ENCODE data around the gene POMT2. TPM values are rescaled to one million over a fixed set of nuclear protein-coding genes. Genes with fewer than 3 reads are reported as not detected.

POMT2 gene
- total RNA-seq, 4 donors from 2014 or later, result 19.1 to 36.4 (median 25.7) TPM

DNA sequence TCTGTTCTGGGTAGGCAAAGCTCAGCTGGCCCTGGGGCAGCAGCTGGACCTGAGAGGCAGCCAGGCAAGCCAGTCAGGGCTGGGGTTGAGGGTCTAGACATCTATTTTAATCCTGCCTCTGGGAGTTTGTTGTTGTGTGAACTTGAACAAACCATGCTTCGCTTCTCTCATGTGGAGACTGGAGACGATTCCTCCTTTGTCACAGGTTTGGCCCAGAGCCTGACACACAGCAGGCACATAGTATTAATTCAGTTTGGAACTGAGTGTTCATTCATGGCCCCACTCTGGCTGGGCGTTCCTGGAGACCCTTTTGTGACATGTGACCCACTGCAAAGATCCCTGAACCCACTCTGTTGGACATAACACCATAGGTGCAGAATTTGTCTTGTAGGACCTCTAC, 89.0 kb downstream of the POMT2 start:
- H3K4me3 ChIP-seq (replicated peaks in 1 of 3), result no peak overlapping the region
- 63 to 67% methylated on average over 3 of the region's 3 CpGs for WGBS, 2 donors
- no peak for DNase-seq
- H3K4me1 ChIP-seq, result no peaks in the 10 kb centered on the region
- H3K9me3 ChIP-seq, result no peaks in the 10 kb centered on the region
- TF ChIP-seq, protein P1, sequence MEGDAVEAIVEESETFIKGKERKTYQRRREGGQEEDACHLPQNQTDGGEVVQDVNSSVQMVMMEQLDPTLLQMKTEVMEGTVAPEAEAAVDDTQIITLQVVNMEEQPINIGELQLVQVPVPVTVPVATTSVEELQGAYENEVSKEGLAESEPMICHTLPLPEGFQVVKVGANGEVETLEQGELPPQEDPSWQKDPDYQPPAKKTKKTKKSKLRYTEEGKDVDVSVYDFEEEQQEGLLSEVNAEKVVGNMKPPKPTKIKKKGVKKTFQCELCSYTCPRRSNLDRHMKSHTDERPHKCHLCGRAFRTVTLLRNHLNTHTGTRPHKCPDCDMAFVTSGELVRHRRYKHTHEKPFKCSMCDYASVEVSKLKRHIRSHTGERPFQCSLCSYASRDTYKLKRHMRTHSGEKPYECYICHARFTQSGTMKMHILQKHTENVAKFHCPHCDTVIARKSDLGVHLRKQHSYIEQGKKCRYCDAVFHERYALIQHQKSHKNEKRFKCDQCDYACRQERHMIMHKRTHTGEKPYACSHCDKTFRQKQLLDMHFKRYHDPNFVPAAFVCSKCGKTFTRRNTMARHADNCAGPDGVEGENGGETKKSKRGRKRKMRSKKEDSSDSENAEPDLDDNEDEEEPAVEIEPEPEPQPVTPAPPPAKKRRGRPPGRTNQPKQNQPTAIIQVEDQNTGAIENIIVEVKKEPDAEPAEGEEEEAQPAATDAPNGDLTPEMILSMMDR (IDR thresholded peaks at IDR 0.05), result no peak
- no peak for TF ChIP-seq POLR2A (IDR thresholded peaks at IDR 0.05)
- intact Hi-C loops (cut with DNase I), result no loop called here
- no peaks in the 10 kb centered on the region for H3K27me3 ChIP-seq
- H3K27ac ChIP-seq, result no peak overlapping the region
- no peaks in the 10 kb centered on the region for H3K36me3 ChIP-seq

GRCh38 chr14:77230914-77231313, 89.8 kb downstream of the POMT2 start:
- Histone ChIP-seq H3K9me3 (no peaks in the 10 kb centered on the region), H3K27ac (no peak overlapping the region), H3K27me3 (no peaks in the 10 kb centered on the region), H3K4me1 (no peaks in the 10 kb centered on the region), H3K4me3 (replicated peaks in 1 of 3) (no peak overlapping the region), H3K36me3 (no peaks in the 10 kb centered on the region)
- TF ChIP-seq POLR2A (IDR thresholded peaks at IDR 0.05), result no peak
- TF ChIP-seq, protein P1 (IDR thresholded peaks at IDR 0.05), result no peak
- 78 to 85% methylated on average over 2 of the region's 2 CpGs for WGBS, 2 donors
- intact Hi-C loops (cut with DNase I), result no loop called here
- DNase-seq, result no peak

- no peak for DNase-seq
- no peak for TF ChIP-seq POLR2A (IDR thresholded peaks at IDR 0.05)
- TF ChIP-seq, protein P1 (IDR thresholded peaks at IDR 0.05), result no peak
- Histone ChIP-seq H3K4me3 (replicated peaks in 1 of 3) (no peak overlapping the region), H3K27me3 (no peaks in the 10 kb centered on the region), H3K27ac (no peak overlapping the region), H3K9me3 (no peaks in the 10 kb centered on the region), H3K36me3 (no peaks in the 10 kb centered on the region), H3K4me1 (no peaks in the 10 kb centered on the region)
- intact Hi-C loops (cut with DNase I), result no loop called here
- 61 to 68% methylated on average over 6 of the region's 6 CpGs for WGBS, 2 donors
Measured at GRCh38 chr14:77228056-77228455, 92.6 kb downstream of the POMT2 start.

- Histone ChIP-seq H3K27me3 (no peaks in the 10 kb centered on the region), H3K4me1 (no peaks in the 10 kb centered on the region), H3K9me3 (no peaks in the 10 kb centered on the region), H3K36me3 (no peaks in the 10 kb centered on the region), H3K27ac (no peak overlapping the region), H3K4me3 (replicated peaks in 1 of 3) (no peak overlapping the region)
- DNase-seq, result no peak
- WGBS, 2 donors, result 64 to 86% methylated on average over 13 to 14 of the region's 14 CpGs
- no peak for TF ChIP-seq POLR2A (IDR thresholded peaks at IDR 0.05)
- TF ChIP-seq, protein P1 (IDR thresholded peaks at IDR 0.05), result no peak
- intact Hi-C loops (cut with DNase I), result no loop called here
Measured at GRCh38 chr14:77225892-77226557, 94.7 kb downstream of the POMT2 start.

- 67 to 70% methylated on average over 11 to 12 of the region's 12 CpGs for WGBS, 2 donors
- no peaks in the 10 kb centered on the region for H3K27me3 ChIP-seq
- intact Hi-C loops (cut with DNase I), result no loop called here
Measured at GRCh38 chr14:77225254-77225653, 95.4 kb downstream of the POMT2 start.

More at GRCh38 chr14:77225254-77225653, 95.4 kb downstream of the POMT2 start:
- DNase-seq, result no peak
- Histone ChIP-seq H3K4me3 (replicated peaks in 1 of 3) (no peak overlapping the region), H3K36me3 (no peaks in the 10 kb centered on the region), H3K4me1 (no peaks in the 10 kb centered on the region), H3K9me3 (no peaks in the 10 kb centered on the region), H3K27ac (no peak overlapping the region)
- no peak for TF ChIP-seq POLR2A (IDR thresholded peaks at IDR 0.05)
- TF ChIP-seq, protein P1 (IDR thresholded peaks at IDR 0.05), result no peak

MicroRNAs within 50 kb of the gene (microRNA counts, 767-probe panel; counts per million panel counts)
- microRNA hsa-miR-1260a, result 3,155 to 5,720 counts per million in 2 donors

Small RNA genes within 50 kb of the gene (microRNA-seq; reads per million reads assigned to microRNA genes)
- gene MIR1260A, result not detected

Small RNA genes within 50 kb of the gene (small RNA-seq; reads per million reads assigned to genes)
- not detected for gene MIR1260A

Other genes with a start within 250 kb of the POMT2 start
- gene CIPC, start 222.6 kb downstream of the POMT2 start, total RNA-seq, result 10 to 100 TPM; 37.6 to 59.5 (median 44.6) TPM
- gene ZDHHC22, start 179.1 kb downstream of the POMT2 start, total RNA-seq, result not detected
- 1 to 10 TPM in 1 of 4 donors, under 1 TPM in 3; 0.13 to 4.1 (median 0.54) TPM for gene TMEM63C, start 139.1 kb downstream of the POMT2 start, total RNA-seq
- gene NGB, start 49.7 kb downstream of the POMT2 start, total RNA-seq, result not detected
- gene GSTZ1, start 153 bp upstream of the POMT2 start, total RNA-seq, result 10 to 100 TPM; 18.0 to 50.1 (median 35.6) TPM
- gene TMED8, start 56.2 kb upstream of the POMT2 start, total RNA-seq, result 10 to 100 TPM; 20.9 to 33.3 (median 28.8) TPM
- gene SAMD15, start 56.5 kb upstream of the POMT2 start, total RNA-seq, result 1 to 10 TPM; 4.8 to 9.5 (median 7.3) TPM
- under 1 TPM in 2 of 4 donors, not detected in 2; 0.22 to 0.67 TPM for gene NOXRED1, start 102.6 kb upstream of the POMT2 start, total RNA-seq
- 10 to 100 TPM; 17.1 to 24.9 (median 19.7) TPM for gene VIPAS39, start 136.7 kb upstream of the POMT2 start, total RNA-seq
- gene AHSA1, start 137.2 kb upstream of the POMT2 start, total RNA-seq, result 100 to 1,000 TPM in 2 of 4 donors, 10 to 100 TPM in 2; 49.4 to 111 (median 93.2) TPM
- not detected for gene ISM2, start 177.9 kb upstream of the POMT2 start, total RNA-seq